ENCODE results near the gene PCSK9. TPM values are rescaled to one million over a fixed set of nuclear protein-coding genes. Genes with fewer than 3 reads are reported as not detected.

The PCSK9 gene
- total and polyA plus RNA-seq, 9 of the 15 experiments (the other 6 are each of a cell fraction or from before 2014, with no cell fraction given) = 3.2 to 58.6 (median 24.7) TPM

GRCh38 chr1:55064861-55065263 lies 25.5 kb downstream of the PCSK9 start:
- H3K79me2 ChIP-seq (ENCODE audit: control insufficient read depth, insufficient read depth, low read length) = no peaks in the 10 kb centered on the region
- intact Hi-C loops (cut with micrococcal nuclease) = no loop called here
- TF ChIP-seq ZNF76 (CRISPR knock-in tag; IDR thresholded peaks at IDR 0.05; ENCODE audit: borderline replicate concordance) = no peak
- TF ChIP-seq VEZF1 (CRISPR knock-in tag; IDR thresholded peaks at IDR 0.05) = no peak
- TF ChIP-seq CUX1 (CRISPR knock-in tag; IDR thresholded peaks at IDR 0.05) = no peak
- TF ChIP-seq NEUROD1 (IDR thresholded peaks at IDR 0.05; ENCODE audit: borderline replicate concordance, low read depth, low read length, partially characterized antibody) = no peak
- TF ChIP-seq MTA1 (IDR thresholded peaks at IDR 0.05; ENCODE audit: borderline replicate concordance) = no peak
- TF ChIP-seq MCM3 (IDR thresholded peaks at IDR 0.05) = no peak
- no peak for TF ChIP-seq E2F8 (IDR thresholded peaks at IDR 0.05; ENCODE audit: low read depth, partially characterized antibody)
- TF ChIP-seq CBX1 (IDR thresholded peaks at IDR 0.05; ENCODE audit: low read depth) = no peak
- no peak for TF ChIP-seq HDAC2 (IDR thresholded peaks at IDR 0.05)
- TF ChIP-seq POU5F1 (IDR thresholded peaks at IDR 0.05; ENCODE audit: borderline replicate concordance, low read depth, low read length, partially characterized antibody) = no peak
- TF ChIP-seq SRSF1 (IDR thresholded peaks at IDR 0.05; ENCODE audit: low read depth, low read length) = no peak
- no peak for TF ChIP-seq CREB5 (CRISPR knock-in tag; IDR thresholded peaks at IDR 0.05)

More at GRCh38 chr1:55064861-55065263, 25.5 kb downstream of the PCSK9 start:
- Histone ChIP-seq H3K36me3 (ENCODE audit: control insufficient read depth, insufficient read depth, low read length) (peaks cover 94% of the 10 kb centered on the region), H3K4me1 (replicated peaks in 1 of 2; ENCODE audit: control insufficient read depth in 2 of 2, insufficient read depth in 2 of 2, low read length in 2 of 2) (peaks cover 0 to 8% of the 10 kb centered on the region in 2 experiments; a peak in 2 of 5 replicates), H3K9me3 (replicated peaks; ENCODE audit: control insufficient read depth, insufficient read depth, low read depth, low read length) (no peaks in the 10 kb centered on the region), H3K4me2 (ENCODE audit: insufficient read depth, low read length) (no peak overlapping the region), H3K27ac (ENCODE audit: extremely low read depth, low read depth, low read length) (no peak overlapping the region), H4K20me1 (replicated peaks; ENCODE audit: control insufficient read depth, insufficient read depth, low read length) (peaks cover 3% of the 10 kb centered on the region; the same call in 1 of the 2 replicates), H3K27me3 (ENCODE audit: control insufficient read depth in 2 of 2, insufficient read depth in 2 of 2, low read length in 2 of 2) (no peaks in the 10 kb centered on the region), H3K9me1 (ENCODE audit: control insufficient read depth, insufficient read depth, low read length) (no peaks in the 10 kb centered on the region), H3K4me3 (no peak overlapping the region), H2AFZ (ENCODE audit: low read depth, low read length) (no peak overlapping the region), H3K9ac (ENCODE audit: insufficient read depth in 1 of 2, low read depth in 2 of 2, low read length in 2 of 2) (no peak overlapping the region)
- CTCF ChIA-PET (ENCODE audit: low intra/inter-chr PET ratio) = no interaction called here
- POLR2A ChIA-PET = interaction anchor here (0.6 to 2.5 kb wide), 5 partner anchors 9 to 252 kb away, joined by 3 to 12 read pairs (median 3); no protein-coding TSS in a partner anchor
- 90% methylated on average over 2 of the region's 2 CpGs for WGBS (ENCODE audit: insufficient coverage, low coverage, missing lambda C conversion rate)
- DNase-seq (ENCODE audit: extremely low read depth in 1 of 4, low spot score in 3 of 4) (no peak), ATAC-seq (no peak), FAIRE-seq (no peak)
- BruUV-seq (replicated peaks) = no TSS peak
- in situ Hi-C loops (cut with MboI) = loop anchor here (5.0 kb wide), 1 partner anchor 37 kb away; no protein-coding TSS in a partner anchor
